Measurements from ENCODE around the gene RP2. TPM values are rescaled to one million over a fixed set of nuclear protein-coding genes. Genes with fewer than 3 reads are reported as not detected.
A peak's percentile ranks its signal among the peaks of the same experiment; 100 is the strongest.

RP2 gene
- total RNA-seq, 1 experiment from 2014 or later = 17.4 TPM

- DNase-seq (ENCODE audit: low spot score) = peak; percentile 8
Measured at GRCh38 chrX:46841346-46841745, 4.5 kb downstream of the RP2 start.

DNA sequence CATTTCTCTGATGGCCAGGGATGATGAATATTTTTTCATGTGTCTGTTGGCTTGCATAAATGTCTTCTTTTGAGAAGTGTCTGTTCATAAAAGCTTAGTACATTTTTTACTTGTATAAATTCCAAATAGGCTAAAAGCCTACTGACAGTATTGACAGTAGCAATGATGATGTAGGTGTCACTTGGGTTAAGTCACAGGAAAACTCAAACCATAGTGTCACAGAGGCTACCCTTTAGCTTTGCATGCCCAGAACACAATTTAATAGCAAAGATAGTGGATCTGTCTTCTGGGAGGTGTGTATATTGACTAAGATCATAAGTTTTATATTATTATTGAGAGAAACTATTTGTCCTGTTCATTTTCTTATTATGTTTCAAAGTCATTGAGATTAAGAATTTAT lies 8.1 kb downstream of the RP2 start:
- no peak for DNase-seq (ENCODE audit: low spot score)

DNA sequence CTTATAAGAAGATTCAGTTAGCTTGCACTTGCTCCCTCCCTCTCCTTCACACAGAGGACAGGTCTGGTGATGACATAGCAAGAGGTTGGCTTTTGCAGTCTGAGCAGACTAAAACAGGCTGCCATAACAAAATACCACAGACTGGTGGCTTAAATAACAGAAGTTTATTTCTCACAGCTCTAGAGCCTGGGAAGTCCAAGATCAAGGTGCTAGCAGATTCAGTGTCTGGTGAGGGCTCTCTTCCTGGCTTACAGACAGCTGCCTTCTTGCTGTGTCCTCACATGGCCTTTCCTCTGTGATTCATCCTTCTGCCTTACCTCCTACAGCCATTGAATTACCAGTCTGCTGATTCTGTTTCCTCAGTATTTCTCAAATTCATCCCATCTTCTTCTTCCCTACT lies 13.1 kb downstream of the RP2 start:
- DNase-seq (ENCODE audit: low spot score) = no peak

GRCh38 chrX:46850771-46851170 lies 13.9 kb downstream of the RP2 start:
- no peak for DNase-seq (ENCODE audit: low spot score)

DNA sequence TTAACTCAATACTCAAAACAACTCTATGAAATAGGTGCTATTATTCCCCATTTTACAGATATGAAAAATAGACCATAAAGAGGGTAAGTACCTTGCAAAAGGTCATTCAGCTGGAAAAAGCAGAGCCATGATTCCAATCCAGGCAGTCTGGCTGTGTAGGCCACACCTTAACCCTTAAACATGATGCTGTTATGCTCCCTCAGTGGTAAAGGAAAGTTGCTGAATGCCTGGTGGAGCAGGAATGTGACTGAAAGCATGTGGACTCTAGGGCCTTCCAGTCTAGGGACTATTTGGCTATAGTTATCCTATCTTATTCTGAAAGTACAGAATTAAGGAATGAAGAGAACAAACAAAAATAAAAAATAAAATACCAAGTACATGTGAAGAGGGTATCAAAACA lies 19.6 kb downstream of the RP2 start:
- no peak for DNase-seq (ENCODE audit: low spot score)

DNA sequence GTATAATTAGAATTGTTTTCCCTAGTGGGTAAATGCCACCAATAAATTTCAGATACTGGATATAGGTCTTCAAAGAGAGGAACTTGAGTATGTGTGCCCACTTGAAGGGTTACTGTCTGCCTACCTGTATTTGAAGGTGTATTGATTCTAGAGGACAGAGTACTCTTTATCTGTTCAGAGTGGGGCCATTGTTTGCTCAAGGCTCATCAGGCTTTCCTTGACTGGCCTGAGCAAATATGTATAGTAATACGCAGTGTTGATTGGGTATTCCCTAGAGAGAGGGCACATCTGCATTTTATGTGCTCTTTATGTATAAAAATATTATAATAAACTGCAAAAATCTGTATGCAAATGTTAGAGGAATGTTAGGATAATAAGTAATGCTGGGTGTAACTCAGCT lies 23.7 kb downstream of the RP2 start:
- DNase-seq (ENCODE audit: low spot score) = no peak

DNA sequence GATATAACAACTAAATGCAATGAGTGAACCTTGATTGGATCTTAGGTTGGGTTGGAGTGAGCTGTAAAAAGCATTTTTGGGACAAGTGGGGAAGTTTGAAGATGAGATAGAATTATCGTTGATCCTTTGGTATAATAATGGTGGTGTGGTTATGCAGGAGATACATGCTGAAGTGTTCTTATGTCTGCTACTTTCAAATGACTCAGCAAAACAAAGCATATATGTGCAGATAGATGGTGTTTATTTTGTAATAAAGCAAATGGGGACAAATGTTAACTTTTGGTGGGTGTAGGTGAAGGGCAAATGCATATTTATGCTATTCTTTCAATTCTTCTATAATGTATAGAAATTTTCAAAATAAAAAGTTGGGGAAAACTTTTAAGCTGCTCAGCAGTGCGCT lies 26.2 kb downstream of the RP2 start:
- DNase-seq (ENCODE audit: low spot score) = no peak

DNA sequence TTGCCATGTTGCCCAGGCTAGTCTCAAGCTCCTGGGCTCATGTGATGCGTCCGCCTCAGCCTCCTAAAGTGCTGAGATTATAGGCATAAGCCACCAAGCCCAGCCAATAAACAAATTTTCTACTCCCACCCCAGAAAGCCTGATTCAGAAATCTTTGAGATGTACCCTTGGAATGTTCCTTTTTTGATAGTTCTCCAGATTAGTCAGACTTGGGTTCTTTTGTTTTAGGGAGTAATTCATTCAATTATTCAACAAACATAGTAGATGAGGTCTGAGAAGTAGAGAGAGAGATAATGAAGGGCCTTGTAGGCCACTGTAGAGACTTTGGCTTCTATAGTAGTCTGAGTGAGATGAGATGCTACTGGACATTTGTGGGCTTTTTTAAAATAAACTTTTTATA lies 27.8 kb downstream of the RP2 start:
- no peak for DNase-seq (ENCODE audit: low spot score)

GRCh38 chrX:46865281-46865680 lies 28.4 kb downstream of the RP2 start:
- DNase-seq (ENCODE audit: low spot score) = peak; percentile 23

DNA sequence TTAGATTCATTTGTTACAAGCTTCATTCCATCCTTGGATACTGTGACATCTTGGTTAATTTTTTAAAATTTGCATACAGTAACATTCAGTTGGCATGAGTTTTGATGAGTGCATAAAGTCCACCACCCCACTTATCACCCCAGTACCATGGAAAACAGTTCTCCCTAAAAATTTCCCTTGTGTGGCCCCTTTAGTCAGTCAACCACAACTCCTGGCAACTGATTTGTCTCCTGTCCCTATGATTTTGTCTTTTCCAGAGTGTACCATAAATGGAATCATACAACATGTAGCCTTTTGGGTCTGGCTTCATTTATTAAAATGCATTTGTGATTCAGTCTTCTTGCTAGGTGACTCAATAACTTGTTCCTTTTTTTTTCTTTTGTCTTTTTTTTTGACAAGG lies 29.9 kb downstream of the RP2 start:
- DNase-seq (ENCODE audit: low spot score) = no peak

GRCh38 chrX:46873746-46874145 lies 36.9 kb downstream of the RP2 start:
- no peak for DNase-seq (ENCODE audit: low spot score)

DNA sequence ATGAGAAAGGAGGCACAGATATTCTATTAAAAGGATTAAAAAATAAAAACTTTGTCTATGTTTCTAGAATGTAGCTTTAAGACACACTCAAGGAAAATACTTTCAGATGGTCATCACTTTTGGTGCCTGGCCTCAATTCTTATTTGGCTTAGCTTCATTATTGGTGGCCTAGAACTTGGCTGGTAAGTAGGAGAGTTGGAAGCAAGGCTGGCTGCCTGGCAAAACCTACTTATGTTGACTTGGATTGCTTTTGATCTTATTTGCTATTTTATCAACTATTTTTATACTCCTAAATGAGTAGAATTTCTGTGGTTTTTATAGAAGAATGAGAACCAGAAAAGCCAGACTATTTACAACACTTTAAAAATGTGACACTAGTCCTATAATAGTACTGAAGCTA lies 40.1 kb downstream of the RP2 start:
- DNase-seq (ENCODE audit: low spot score) = no peak

- no peak for DNase-seq (ENCODE audit: low spot score)
Measured at GRCh38 chrX:46882266-46882665, 45.4 kb downstream of the RP2 start.

DNA sequence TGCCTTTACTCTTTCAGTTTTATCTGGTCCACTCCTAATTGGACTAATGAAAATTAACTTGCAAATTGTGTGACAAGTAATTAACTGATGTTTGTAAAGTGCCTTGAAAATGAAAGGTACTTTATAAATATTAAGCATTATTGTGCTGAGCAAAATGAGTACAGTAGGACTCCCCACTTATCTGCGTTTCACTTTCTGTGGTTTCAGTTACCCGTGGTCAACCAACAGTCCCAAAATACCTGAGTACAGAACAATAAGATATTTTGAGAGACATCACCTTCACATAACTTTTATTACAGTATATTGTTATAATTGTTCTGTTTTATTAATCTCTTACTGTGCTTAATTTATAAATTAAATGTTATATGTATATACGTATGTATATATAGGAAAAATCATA lies 48.0 kb downstream of the RP2 start:
- DNase-seq (ENCODE audit: low spot score) = no peak

DNA sequence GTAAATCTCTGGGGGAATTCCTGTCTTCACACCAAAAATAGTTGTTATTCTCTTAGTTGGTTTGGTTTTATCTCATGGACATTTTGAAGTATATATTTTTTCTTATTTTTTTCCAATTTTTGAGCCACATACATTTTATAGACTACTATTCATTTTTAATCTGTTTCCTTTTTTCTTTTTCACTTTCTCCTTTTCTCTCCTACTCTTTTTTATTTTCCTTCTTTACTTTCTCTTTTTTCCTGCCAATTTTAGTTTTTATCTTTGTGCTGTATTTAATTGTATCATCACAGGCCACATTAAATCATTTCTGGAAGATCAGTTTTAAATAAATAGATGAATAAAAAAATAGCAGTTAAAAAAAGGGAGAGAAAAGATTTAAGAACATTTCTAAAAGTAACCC lies 61.4 kb downstream of the RP2 start:
- no peak for DNase-seq (ENCODE audit: low spot score)

DNA sequence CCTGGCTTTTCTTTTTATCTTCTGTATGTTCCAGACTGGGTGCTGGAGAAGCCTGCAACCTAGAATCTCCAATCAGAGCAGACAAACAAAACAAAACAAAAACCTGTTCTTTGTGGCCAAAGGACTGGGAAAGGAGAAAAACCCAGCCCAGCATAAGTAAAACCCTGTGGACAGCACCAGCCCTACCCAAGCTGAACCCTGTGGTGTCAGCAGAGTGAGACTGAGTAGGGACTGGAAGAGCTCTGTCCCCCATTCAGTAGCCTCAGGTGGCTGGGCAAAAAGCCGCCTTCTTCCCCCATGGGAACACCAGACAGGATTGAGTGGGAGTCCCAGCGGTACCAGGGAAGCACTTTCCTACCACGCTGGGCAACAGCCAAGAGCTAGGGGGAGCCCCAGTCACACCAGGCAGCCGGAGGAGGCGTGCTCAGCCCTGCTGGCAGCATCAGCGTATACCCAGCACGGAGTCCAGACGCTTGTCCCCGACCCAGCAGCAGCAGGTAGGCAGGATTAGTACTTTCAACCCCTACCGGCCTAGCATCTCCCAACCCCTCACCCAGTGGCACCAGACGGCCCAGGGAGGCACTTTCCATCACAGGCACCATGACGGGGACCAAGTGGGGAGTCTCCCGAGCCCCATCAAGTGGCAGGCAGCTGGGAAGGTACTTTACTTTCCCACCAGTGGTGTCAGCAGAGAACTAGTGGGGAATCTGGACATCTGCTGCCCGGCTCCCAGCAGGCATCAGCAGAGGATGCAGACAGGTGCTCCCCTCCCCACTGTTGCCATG lies 66.8 kb downstream of the RP2 start:
- DNase-seq (ENCODE audit: low spot score) = peak; percentile 72

DNA sequence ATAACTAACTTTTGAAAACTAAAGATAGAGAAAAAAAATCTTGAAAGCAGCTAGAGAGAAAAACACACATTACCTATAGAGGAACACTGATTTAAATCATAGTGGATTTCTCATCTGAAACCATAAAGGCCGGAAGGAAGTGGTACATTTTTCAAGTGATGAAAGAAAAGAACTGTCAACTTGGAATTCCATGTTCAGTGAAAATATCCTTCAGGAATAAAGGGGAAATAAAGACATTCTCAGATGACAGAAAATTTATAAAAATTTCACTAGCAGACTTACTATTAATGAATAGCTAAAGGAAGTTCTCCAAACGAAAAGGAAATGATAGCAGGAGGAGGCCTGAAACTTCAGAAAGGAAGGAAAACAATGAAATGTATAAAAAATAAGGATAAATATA lies 67.8 kb downstream of the RP2 start:
- DNase-seq (ENCODE audit: low spot score) = no peak

DNA sequence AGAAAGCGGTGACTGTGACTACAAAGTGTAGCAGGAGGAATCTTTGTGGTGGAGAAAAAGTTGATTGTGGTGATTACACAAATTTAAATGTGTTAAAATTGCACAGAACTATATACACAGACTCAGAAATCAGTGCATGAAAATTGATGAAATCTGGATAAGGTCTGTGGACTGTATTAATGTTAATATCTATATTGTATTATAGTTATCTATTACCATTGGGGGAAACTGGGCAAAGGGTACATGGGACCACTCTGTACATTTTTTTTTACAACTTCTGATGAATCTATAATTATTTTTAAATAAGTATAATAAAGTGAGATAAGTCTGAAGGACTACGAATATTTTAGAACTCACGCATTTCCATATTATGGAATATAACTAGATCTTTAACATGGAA lies 73.6 kb downstream of the RP2 start:
- no peak for DNase-seq (ENCODE audit: low spot score)

DNA sequence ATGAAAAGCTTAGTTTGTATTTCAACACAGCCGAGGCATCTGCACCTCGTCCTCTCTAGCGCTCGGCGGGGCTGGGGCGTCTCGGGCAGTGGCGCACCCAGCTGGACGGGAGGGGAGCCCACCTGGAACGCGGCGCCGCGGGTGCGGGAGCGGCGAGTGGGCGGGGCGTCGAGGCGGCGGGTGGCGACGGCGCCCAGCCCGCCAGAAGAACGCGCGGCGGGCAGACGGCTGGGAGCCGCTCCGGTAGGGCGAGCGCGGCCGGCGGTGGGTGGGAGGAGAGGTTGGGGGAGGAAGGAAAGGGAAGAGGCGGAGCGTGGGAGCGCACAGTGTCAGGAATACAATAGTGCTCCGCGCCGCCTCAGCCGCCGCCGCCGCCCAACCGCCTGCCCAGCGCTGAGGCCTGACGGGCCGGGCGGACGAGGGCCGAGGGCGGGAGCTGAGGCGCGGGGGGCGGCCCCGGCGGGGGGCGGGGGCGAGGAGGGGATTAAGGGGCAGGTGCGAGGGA lies 75.3 kb downstream of the RP2 start, which contains the start of gene JADE3:
Gene JADE3 (plus strand): TSS at position 324 of the 505 bp plus-strand sequence. CDS start 72,474 bp downstream, outside the sequence.
- DNase-seq (ENCODE audit: low spot score) = peak; percentile 69

DNA sequence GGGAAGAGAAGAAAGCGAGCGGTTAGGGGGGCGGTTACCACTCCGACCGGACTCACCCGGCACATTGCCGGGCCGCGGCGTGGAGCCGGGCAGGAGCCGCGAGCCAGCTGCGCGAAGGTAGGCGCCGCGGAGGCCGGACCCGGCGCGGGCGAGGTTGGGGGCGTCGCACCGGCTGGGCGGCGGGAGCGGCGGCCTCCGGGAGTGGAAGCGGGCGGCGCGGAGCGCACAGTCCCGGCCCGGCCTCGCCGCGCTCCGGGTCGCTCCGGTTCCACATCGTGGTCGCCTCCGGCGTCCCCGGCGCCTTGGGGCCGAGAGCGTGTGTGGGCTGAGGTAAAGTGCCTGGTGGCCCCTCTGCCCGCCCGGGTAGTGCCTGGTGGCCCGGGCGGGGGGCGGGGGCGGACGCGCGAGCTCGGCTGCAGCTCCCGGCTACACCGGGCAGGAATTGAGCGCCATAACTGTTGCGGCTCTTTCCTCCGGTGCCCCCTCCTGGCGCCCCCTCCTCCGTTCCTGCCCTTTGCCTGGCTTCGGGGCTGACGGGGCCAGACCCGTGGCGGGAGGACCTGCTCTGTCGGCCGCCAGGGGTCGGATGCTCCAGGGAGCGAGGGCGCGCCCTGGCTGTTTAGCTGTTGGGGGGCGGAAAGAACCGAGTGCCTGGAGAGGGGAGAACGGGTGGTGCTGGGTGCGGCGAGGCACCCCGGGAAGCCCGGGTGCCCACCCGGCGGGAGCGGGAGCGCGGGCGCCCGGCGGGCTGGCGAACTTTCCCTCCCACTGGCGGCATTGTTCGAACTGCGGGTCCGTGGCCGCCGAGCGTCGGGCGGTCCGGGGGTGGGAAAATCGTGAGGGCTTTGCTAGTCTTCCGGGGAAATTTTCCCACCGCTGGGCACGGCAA lies 76.0 kb downstream of the RP2 start:
- peak; percentile 23 for DNase-seq (ENCODE audit: low spot score)

GRCh38 chrX:46913667-46914066 lies 76.8 kb downstream of the RP2 start:
- no peak for DNase-seq (ENCODE audit: low spot score)

GRCh38 chrX:46916273-46916672 lies 79.4 kb downstream of the RP2 start:
- no peak for DNase-seq (ENCODE audit: low spot score)

DNA sequence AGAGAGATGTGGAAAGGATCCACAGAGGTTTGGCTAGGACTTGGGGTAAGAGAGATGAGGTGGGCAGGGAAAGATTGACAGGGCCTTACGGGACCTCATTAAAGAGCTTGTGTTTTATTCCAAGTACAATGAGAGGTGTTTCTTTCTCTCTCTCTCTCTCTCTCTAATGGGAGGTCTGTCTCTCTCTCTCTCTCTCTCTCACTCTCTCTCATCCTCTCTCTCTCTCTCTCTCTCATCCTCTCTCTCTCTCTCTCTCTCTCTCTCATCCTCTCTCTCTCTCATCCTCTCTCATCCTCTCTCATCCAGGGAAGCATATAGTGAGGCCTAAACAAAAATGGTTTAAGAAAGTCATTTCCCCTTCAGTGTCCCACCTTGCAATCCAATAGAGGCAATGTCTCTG lies 80.8 kb downstream of the RP2 start:
- DNase-seq (ENCODE audit: low spot score) = no peak
